SK-N-SH (cell line): ENCODE results near the gene MACROD2.

Experiments
- POLR2AphosphoS5 ChIP-seq: IDR thresholded peaks from 2 replicates; pipeline ENCODE4 v1.6.1; 2012; ENCODE audit warnings: low read depth, low read length
- TF ChIP-seq, protein P1 (sequence below): fragments of 200-600 bp; sonication (generic); IDR thresholded peaks from 2 replicates; pipeline ENCODE4 v1.6.1; 2017; ENCODE audit warnings: antibody characterized with exemption, mild to moderate bottlenecking, moderate library complexity

DNA sequence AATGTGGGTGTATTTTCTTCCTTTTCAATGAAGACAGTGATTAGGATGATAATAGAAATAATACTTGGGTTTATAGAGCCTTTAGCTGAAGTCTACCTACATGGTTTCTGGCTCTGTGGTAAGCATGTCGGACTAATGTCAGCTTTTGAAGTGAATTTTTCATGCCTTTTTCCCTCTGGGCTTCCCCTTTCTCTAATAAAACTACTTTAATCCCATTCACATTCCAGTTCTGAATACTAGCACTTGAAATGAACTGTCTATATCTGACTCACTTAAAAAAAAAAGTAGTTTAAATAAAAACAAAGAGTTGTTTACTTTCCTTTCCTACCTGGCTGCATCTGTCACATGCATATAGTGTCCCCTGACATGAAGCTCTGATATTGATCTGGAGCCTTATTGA is 888.0 kb downstream of the MACROD2 start:
- TF ChIP-seq POLR2AphosphoS5: no peak
- TF ChIP-seq, protein P1, sequence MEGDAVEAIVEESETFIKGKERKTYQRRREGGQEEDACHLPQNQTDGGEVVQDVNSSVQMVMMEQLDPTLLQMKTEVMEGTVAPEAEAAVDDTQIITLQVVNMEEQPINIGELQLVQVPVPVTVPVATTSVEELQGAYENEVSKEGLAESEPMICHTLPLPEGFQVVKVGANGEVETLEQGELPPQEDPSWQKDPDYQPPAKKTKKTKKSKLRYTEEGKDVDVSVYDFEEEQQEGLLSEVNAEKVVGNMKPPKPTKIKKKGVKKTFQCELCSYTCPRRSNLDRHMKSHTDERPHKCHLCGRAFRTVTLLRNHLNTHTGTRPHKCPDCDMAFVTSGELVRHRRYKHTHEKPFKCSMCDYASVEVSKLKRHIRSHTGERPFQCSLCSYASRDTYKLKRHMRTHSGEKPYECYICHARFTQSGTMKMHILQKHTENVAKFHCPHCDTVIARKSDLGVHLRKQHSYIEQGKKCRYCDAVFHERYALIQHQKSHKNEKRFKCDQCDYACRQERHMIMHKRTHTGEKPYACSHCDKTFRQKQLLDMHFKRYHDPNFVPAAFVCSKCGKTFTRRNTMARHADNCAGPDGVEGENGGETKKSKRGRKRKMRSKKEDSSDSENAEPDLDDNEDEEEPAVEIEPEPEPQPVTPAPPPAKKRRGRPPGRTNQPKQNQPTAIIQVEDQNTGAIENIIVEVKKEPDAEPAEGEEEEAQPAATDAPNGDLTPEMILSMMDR: no peak
